Inferior parietal cortex (tissue), 1 donor: ENCODE data around the gene KSR2.
"Not testable (repeated sequence)": the region's sequence is repeated elsewhere in the genome, so short reads cannot be mapped to it uniquely, and the experiment has no call there.

ENCODE experiments used
- DNase-seq: peaks from one replicate; pipeline ENCODE4 v3.0.0-alpha.2; 2016; ENCODE audit errors: extremely low spot score

KSR2 gene

GRCh38 chr12:117857632-117858612, 110.9 kb downstream of the KSR2 start:
- DNase-seq: peak; percentile 44

- not testable (repeated sequence) for DNase-seq
These were observed 111.7 kb downstream of the KSR2 start for GRCh38 chr12:117857139-117857538.

- no peak for DNase-seq
These were observed 113.6 kb downstream of the KSR2 start for GRCh38 chr12:117855165-117855564.

GRCh38 chr12:117854339-117855012, 114.3 kb downstream of the KSR2 start:
- DNase-seq: peak; percentile 70

- no peak for DNase-seq
These were observed 115.2 kb downstream of the KSR2 start for GRCh38 chr12:117853600-117853999.

- DNase-seq: peak; percentile 66
These were observed 118.7 kb downstream of the KSR2 start for GRCh38 chr12:117850048-117850447.

GRCh38 chr12:117847371-117847770, 121.4 kb downstream of the KSR2 start:
- no peak for DNase-seq

- DNase-seq: no peak
These were observed 123.4 kb downstream of the KSR2 start for GRCh38 chr12:117845271-117845904.

GRCh38 chr12:117844114-117844830, 124.5 kb downstream of the KSR2 start:
- DNase-seq: no peak

- DNase-seq: no peak
These were observed 126.2 kb downstream of the KSR2 start for GRCh38 chr12:117842630-117843029.

GRCh38 chr12:117842220-117842619, 126.6 kb downstream of the KSR2 start:
- no peak for DNase-seq

- no peak for DNase-seq
These were observed 131.1 kb downstream of the KSR2 start for GRCh38 chr12:117837737-117838050.

GRCh38 chr12:117836999-117837736, 131.6 kb downstream of the KSR2 start:
- DNase-seq: peak; percentile 95

GRCh38 chr12:117836476-117836875, 132.3 kb downstream of the KSR2 start:
- no peak for DNase-seq

GRCh38 chr12:117835156-117835555, 133.6 kb downstream of the KSR2 start:
- DNase-seq: no peak

- no peak for DNase-seq
These were observed 136.0 kb downstream of the KSR2 start for GRCh38 chr12:117832459-117833457.

GRCh38 chr12:117830471-117830870, 138.3 kb downstream of the KSR2 start:
- DNase-seq: no peak

GRCh38 chr12:117829108-117829507, 139.7 kb downstream of the KSR2 start:
- DNase-seq: no peak

- no peak for DNase-seq
These were observed 141.1 kb downstream of the KSR2 start for GRCh38 chr12:117827660-117828059.

GRCh38 chr12:117825827-117826226, 143.0 kb downstream of the KSR2 start:
- DNase-seq: no peak
